H1 (cell line): Measurements from ENCODE around the gene POLA1.

Source experiments
- BCL11A ChIP-seq, 2 experiments: IDR thresholded peaks; one replicate each; pipeline ENCODE4 v1.6.1; 2011; ENCODE audit warnings: low read depth in 2 of 2, low read length in 2 of 2, mild to moderate bottlenecking in 2 of 2
- CBX8 ChIP-seq: fragments of 300-800, 300-1000 bp; sonication (generic); IDR thresholded peaks from 2 replicates; pipeline ENCODE4 v1.7.1; 2016; ENCODE audit warnings: low read depth, low read length, borderline replicate concordance
- CHD2 ChIP-seq: IDR thresholded peaks from 2 replicates; pipeline ENCODE4 v1.6.1; 2012; ENCODE audit warnings: low read length, improper control_type of control experiment
- FOSL1 ChIP-seq: IDR thresholded peaks from 2 replicates; pipeline ENCODE4 v1.6.1; 2011; ENCODE audit warnings: mild to moderate bottlenecking, low read depth, low read length, moderate library complexity; ENCODE audit not compliant: insufficient read depth
- JUND ChIP-seq: IDR thresholded peaks from 2 replicates; pipeline ENCODE4 v1.6.1; 2011; ENCODE audit warnings: mild to moderate bottlenecking, improper control_type of control experiment, low read length
- POLR2AphosphoS5 ChIP-seq: IDR thresholded peaks from 2 replicates; pipeline ENCODE4 v1.6.1; 2011; ENCODE audit warnings: low read depth, low read length
- RNF2 ChIP-seq: fragments of 200-900, 300-1000 bp; sonication (generic); IDR thresholded peaks from 2 replicates; pipeline ENCODE4 v1.7.1; 2016; ENCODE audit warnings: borderline replicate concordance, low read depth, mild to moderate bottlenecking, antibody characterized with exemption, low read length; ENCODE audit not compliant: poor library complexity, severe bottlenecking; ENCODE audit errors: missing control alignments
- SIN3A ChIP-seq, 2 experiments: IDR thresholded peaks in 1 of 2; conservative IDR thresholded peaks in 1 of 2; 2 replicates each; pipeline ENCODE4 v1.6.1; 2011 to 2012; ENCODE audit warnings: low read length in 2 of 2, improper control_type of control experiment in 1 of 2, low read depth in 1 of 2, mild to moderate bottlenecking in 1 of 2
- SIX5 ChIP-seq: IDR thresholded peaks from 2 replicates; pipeline ENCODE4 v1.6.1; 2011; ENCODE audit warnings: mild to moderate bottlenecking, low read depth, low read length
- SP1 ChIP-seq: IDR thresholded peaks from 2 replicates; pipeline ENCODE4 v1.6.1; 2011; ENCODE audit warnings: low read depth, low read length
- TAF1 ChIP-seq: IDR thresholded peaks from 2 replicates; pipeline ENCODE4 v1.6.1; 2011; ENCODE audit warnings: mild to moderate bottlenecking, low read depth, low read length
- TCF12 ChIP-seq: IDR thresholded peaks from 2 replicates; pipeline ENCODE4 v1.6.1; 2011; ENCODE audit warnings: low read depth, mild to moderate bottlenecking, low read length
- TF ChIP-seq, protein P1 (sequence below), 3 experiments: IDR thresholded peaks; 1 replicate in 2 of 3; 2 replicates in 1 of 3; pipeline versions ENCODE4 v1.5.1 to v1.6.1; 2011; ENCODE audit warnings: low read length in 3 of 3, mild to moderate bottlenecking in 3 of 3, inconsistent platforms in 2 of 3, low read depth in 1 of 3, moderate library complexity in 1 of 3; ENCODE audit not compliant: insufficient read depth in 1 of 3; ENCODE audit errors: control extremely low read depth in 1 of 3

DNA sequence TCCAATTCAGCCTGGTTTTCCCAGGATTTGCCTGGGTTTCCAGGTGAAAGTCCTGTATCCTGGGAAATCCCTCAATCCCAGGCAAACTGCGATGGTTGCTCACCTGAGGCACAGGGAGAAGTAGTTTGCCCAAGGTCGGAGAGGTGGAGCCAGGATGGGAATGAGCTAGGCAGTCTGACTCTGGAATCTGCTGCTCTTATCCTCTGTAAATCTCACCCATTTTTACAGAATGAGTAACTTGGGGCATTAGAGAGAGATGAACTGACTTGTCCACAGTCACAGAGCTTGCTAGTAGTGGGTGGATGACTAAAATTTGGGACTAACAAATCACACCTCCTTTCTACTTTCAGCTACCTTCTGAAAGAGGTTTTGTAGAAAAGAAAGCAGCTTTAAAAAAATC lies 331.9 kb downstream of the POLA1 start:
- TF ChIP-seq TCF12 (no peak), TAF1 (no peak), CBX8 (no peak), CHD2 (no peak), SIN3A (conservative IDR thresholded peaks at IDR 0.05 in 1 of 2, IDR thresholded peaks at IDR 0.05 in 1 of 2; ENCODE audit: low read depth in 1 of 2, low read length in 2 of 2) (no peak), SIX5 (no peak), FOSL1 (no peak), JUND (no peak), RNF2 (no peak), BCL11A (IDR thresholded peaks at IDR 0.05; ENCODE audit: low read depth in 2 of 2, low read length in 2 of 2) (no peak), SP1 (no peak), POLR2AphosphoS5 (no peak)
- TF ChIP-seq, protein P1, sequence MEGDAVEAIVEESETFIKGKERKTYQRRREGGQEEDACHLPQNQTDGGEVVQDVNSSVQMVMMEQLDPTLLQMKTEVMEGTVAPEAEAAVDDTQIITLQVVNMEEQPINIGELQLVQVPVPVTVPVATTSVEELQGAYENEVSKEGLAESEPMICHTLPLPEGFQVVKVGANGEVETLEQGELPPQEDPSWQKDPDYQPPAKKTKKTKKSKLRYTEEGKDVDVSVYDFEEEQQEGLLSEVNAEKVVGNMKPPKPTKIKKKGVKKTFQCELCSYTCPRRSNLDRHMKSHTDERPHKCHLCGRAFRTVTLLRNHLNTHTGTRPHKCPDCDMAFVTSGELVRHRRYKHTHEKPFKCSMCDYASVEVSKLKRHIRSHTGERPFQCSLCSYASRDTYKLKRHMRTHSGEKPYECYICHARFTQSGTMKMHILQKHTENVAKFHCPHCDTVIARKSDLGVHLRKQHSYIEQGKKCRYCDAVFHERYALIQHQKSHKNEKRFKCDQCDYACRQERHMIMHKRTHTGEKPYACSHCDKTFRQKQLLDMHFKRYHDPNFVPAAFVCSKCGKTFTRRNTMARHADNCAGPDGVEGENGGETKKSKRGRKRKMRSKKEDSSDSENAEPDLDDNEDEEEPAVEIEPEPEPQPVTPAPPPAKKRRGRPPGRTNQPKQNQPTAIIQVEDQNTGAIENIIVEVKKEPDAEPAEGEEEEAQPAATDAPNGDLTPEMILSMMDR (IDR thresholded peaks at IDR 0.05; ENCODE audit: control extremely low read depth in 1 of 3, insufficient read depth in 1 of 3, low read depth in 1 of 3, low read length in 3 of 3), result no peak
